HG03520 (cell line): ENCODE results near the gene GPSM3.
"Not testable (repeated sequence)": the region's sequence is repeated elsewhere in the genome, so short reads cannot be mapped to it uniquely, and the experiment has no call there.

Experiments used
- ATAC-seq: cut with Tn5 transposase; IDR thresholded peaks from one replicate; pipeline ENCODE4 v1.9.1; 2021; ENCODE audit warnings: mild to moderate bottlenecking, moderate library complexity; ENCODE audit not compliant: unreplicated experiment

Gene GPSM3

GRCh38 chr6:32188381-32189068 lies 3.9 kb downstream of the GPSM3 start:
- ATAC-seq, result no peak

- ATAC-seq, result not testable (repeated sequence)
Observed at GRCh38 chr6:32187725-32188380, 4.6 kb downstream of the GPSM3 start.

- ATAC-seq, result no peak
Observed at GRCh38 chr6:32187009-32187709, 5.3 kb downstream of the GPSM3 start.

GRCh38 chr6:32186151-32186840 lies 6.1 kb downstream of the GPSM3 start:
- ATAC-seq, result not testable (repeated sequence)

GRCh38 chr6:32185681-32186131 lies 6.7 kb downstream of the GPSM3 start:
- ATAC-seq, result not testable (repeated sequence)

GRCh38 chr6:32184084-32184640 lies 8.3 kb downstream of the GPSM3 start, which contains the start of gene AGER:
Gene AGER, minus strand, starts transcription at chr6:32184253. Its CDS starts 31 bp downstream, at chr6:32184222.
- no peak for ATAC-seq

- no peak for ATAC-seq
Observed at GRCh38 chr6:32183483-32184083, 8.9 kb downstream of the GPSM3 start.

- no peak for ATAC-seq
Observed at GRCh38 chr6:32183030-32183429, 9.4 kb downstream of the GPSM3 start.

GRCh38 chr6:32182555-32182981 lies 9.9 kb downstream of the GPSM3 start:
- no peak for ATAC-seq

GRCh38 chr6:32181915-32182529 lies 10.4 kb downstream of the GPSM3 start:
- ATAC-seq, result no peak

- no peak for ATAC-seq
Observed at GRCh38 chr6:32181148-32181702, 11.2 kb downstream of the GPSM3 start.

- ATAC-seq, result no peak
Observed at GRCh38 chr6:32179766-32180405, 12.6 kb downstream of the GPSM3 start.

- no peak for ATAC-seq
Observed at GRCh38 chr6:32178547-32179440, 13.6 kb downstream of the GPSM3 start.

- ATAC-seq, result peak; percentile 83
Observed at GRCh38 chr6:32177788-32178546, 14.5 kb downstream of the GPSM3 start, which contains the start of gene RNF5. Gene RNF5, plus strand, starts transcription at chr6:32178405. Its CDS starts 107 bp downstream, at chr6:32178512.

- no peak for ATAC-seq
Observed at GRCh38 chr6:32177183-32177787, 15.2 kb downstream of the GPSM3 start.

GRCh38 chr6:32176476-32177182 lies 15.8 kb downstream of the GPSM3 start:
- ATAC-seq, result no peak
